Astrocyte (in vitro differentiated cells and primary cell): Measurements from ENCODE around the gene GIPC1. TPM values are rescaled to one million over a fixed set of nuclear protein-coding genes. Genes with fewer than 3 reads are reported as not detected.
A peak's percentile ranks its signal among the peaks of the same experiment; 100 is the strongest.

Experiments used
- DNase-seq: peaks from one replicate; pipeline ENCODE4 v3.0.0-alpha.2; 2010; ENCODE audit warnings: low read depth
- FAIRE-seq: peaks from 2 replicates; lab custom pipeline; 2011; peaks lifted over from hg19 to GRCh38; lab: Jason Lieb, UNC
- H2AFZ ChIP-seq: 2 replicates; pipeline ENCODE4 v1.6.0; 2012; ENCODE audit warnings: low read depth, low read length, inconsistent platforms
- H3K27ac ChIP-seq: 2 replicates; pipeline ENCODE4 v1.5.1; 2011; ENCODE audit warnings: low read depth, low read length, inconsistent platforms
- H3K27me3 ChIP-seq: 2 replicates; pipeline ENCODE4 v1.6.0; 2011; ENCODE audit warnings: low read length, inconsistent platforms; ENCODE audit not compliant: insufficient read depth
- H3K36me3 ChIP-seq: 2 replicates; pipeline ENCODE4 v1.5.1; 2011; ENCODE audit warnings: low read length, inconsistent platforms; ENCODE audit not compliant: insufficient read depth
- H3K4me1 ChIP-seq: 2 replicates; pipeline ENCODE4 v1.5.1; 2011; ENCODE audit warnings: low read length, inconsistent platforms; ENCODE audit not compliant: insufficient read depth
- H3K4me2 ChIP-seq: 2 replicates; pipeline ENCODE4 v1.6.0; 2012; ENCODE audit warnings: low read length, inconsistent platforms
- H3K4me3 ChIP-seq: 2 replicates; pipeline ENCODE4 v1.5.1; 2011; ENCODE audit warnings: low read depth, mild to moderate bottlenecking, low read length, inconsistent platforms; ENCODE audit not compliant: insufficient read depth
- H3K79me2 ChIP-seq: 2 replicates; pipeline ENCODE4 v1.6.0; 2012; ENCODE audit warnings: mild to moderate bottlenecking, low read length, inconsistent platforms; ENCODE audit not compliant: insufficient read depth
- H3K9ac ChIP-seq: 2 replicates; pipeline ENCODE4 v1.6.0; 2012; ENCODE audit warnings: mild to moderate bottlenecking, low read length, inconsistent platforms
- H3K9me3 ChIP-seq: 2 replicates; pipeline ENCODE4 v1.5.1; 2012; ENCODE audit warnings: low read depth, mild to moderate bottlenecking, low read length, inconsistent platforms; ENCODE audit not compliant: insufficient read depth
- H4K20me1 ChIP-seq: 2 replicates; pipeline ENCODE4 v1.6.0; 2012; ENCODE audit warnings: low read length, inconsistent platforms; ENCODE audit not compliant: insufficient read depth
- H3K27ac Mint-ChIP-seq: one replicate; pipeline ENCODE4 v1.8.0; 2021; ENCODE audit warnings: mild to moderate bottlenecking, mixed read lengths; ENCODE audit not compliant: unreplicated experiment
- H3K27me3 Mint-ChIP-seq: one replicate; pipeline ENCODE4 v1.8.0; 2021; ENCODE audit warnings: low read depth, mixed read lengths; ENCODE audit not compliant: unreplicated experiment
- H3K36me3 Mint-ChIP-seq: one replicate; pipeline ENCODE4 v1.8.0; 2021; ENCODE audit warnings: low read depth, mixed read lengths; ENCODE audit not compliant: unreplicated experiment
- H3K4me1 Mint-ChIP-seq: one replicate; pipeline ENCODE4 v1.8.0; 2021; ENCODE audit warnings: low read depth, mixed read lengths; ENCODE audit not compliant: unreplicated experiment
- H3K4me3 Mint-ChIP-seq: one replicate; pipeline ENCODE4 v1.8.0; 2021; ENCODE audit warnings: mild to moderate bottlenecking, moderate library complexity, mixed read lengths; ENCODE audit not compliant: unreplicated experiment
- H3K9me3 Mint-ChIP-seq: one replicate; pipeline ENCODE4 v1.8.0; 2021; ENCODE audit warnings: mild to moderate bottlenecking, mixed read lengths; ENCODE audit not compliant: unreplicated experiment
- CTCF ChIP-seq: IDR thresholded peaks from 2 replicates; pipeline ENCODE4 v1.5.1; 2011; ENCODE audit warnings: low read depth, mild to moderate bottlenecking, inconsistent platforms, low read length, moderate library complexity; ENCODE audit not compliant: insufficient read depth
- EZH2 ChIP-seq: IDR thresholded peaks from 2 replicates; pipeline ENCODE4 v1.6.1; 2012; ENCODE audit warnings: mild to moderate bottlenecking, low read length, inconsistent platforms; ENCODE audit not compliant: insufficient read depth
- total RNA-seq: library from RNA; stranded (reverse); gene quantifications from 2 replicates; pipeline ENCODE4 v1.2.1, GENCODE V29; 2021

GIPC1 gene
- total RNA-seq, 1 donor from 2014 or later: 169 TPM

GRCh38 chr19:14492756-14493337 is 3.1 kb downstream of the GIPC1 start:
- FAIRE-seq (no peak), DNase-seq (no peak)
- Mint-ChIP-seq H3K9me3 (no peaks in the 10 kb centered on the region), H3K4me1 (peaks cover 11% of the 10 kb centered on the region), H3K4me3 (peak overlapping the region; percentile 69), H3K36me3 (peaks cover 15% of the 10 kb centered on the region), H3K27me3 (no peaks in the 10 kb centered on the region), H3K27ac (peak overlapping the region; percentile 69)
- Histone ChIP-seq H3K27ac (no peak overlapping the region), H3K4me2 (no peak overlapping the region), H4K20me1 (peaks cover 36% of the 10 kb centered on the region), H2AFZ (no peak overlapping the region), H3K4me3 (no peak overlapping the region), H3K9ac (no peak overlapping the region), H3K36me3 (peaks cover 7% of the 10 kb centered on the region), H3K27me3 (no peaks in the 10 kb centered on the region), H3K4me1 (peaks cover 16% of the 10 kb centered on the region), H3K79me2 (peaks cover 37% of the 10 kb centered on the region), H3K9me3 (no peaks in the 10 kb centered on the region)
- TF ChIP-seq EZH2: no peak
- no peak for TF ChIP-seq CTCF

- Mint-ChIP-seq H3K36me3 (peaks cover 18% of the 10 kb centered on the region), H3K4me3 (no peak overlapping the region), H3K27ac (no peak overlapping the region), H3K9me3 (no peaks in the 10 kb centered on the region), H3K27me3 (no peaks in the 10 kb centered on the region), H3K4me1 (no peaks in the 10 kb centered on the region)
- H3K4me2 ChIP-seq: no peak overlapping the region
- H3K79me2 ChIP-seq: peaks cover 11% of the 10 kb centered on the region
- H4K20me1 ChIP-seq: peaks cover 28% of the 10 kb centered on the region
- FAIRE-seq (no peak), DNase-seq (no peak)
- no peak overlapping the region for H3K4me3 ChIP-seq
- no peak for TF ChIP-seq EZH2
- TF ChIP-seq CTCF: no peak
- no peak overlapping the region for H3K27ac ChIP-seq
- peaks cover 9% of the 10 kb centered on the region for H3K36me3 ChIP-seq
- no peak overlapping the region for H3K9ac ChIP-seq
- no peaks in the 10 kb centered on the region for H3K9me3 ChIP-seq
- no peaks in the 10 kb centered on the region for H3K4me1 ChIP-seq
- H2AFZ ChIP-seq: no peak overlapping the region
- H3K27me3 ChIP-seq: no peaks in the 10 kb centered on the region
These were observed 8.4 kb downstream of the GIPC1 start for GRCh38 chr19:14487370-14488125.
